ENCODE data around the gene IFITM10. TPM values are rescaled to one million over a fixed set of nuclear protein-coding genes. Genes with fewer than 3 reads are reported as not detected.
A peak's percentile ranks its signal among the peaks of the same experiment; 100 is the strongest.

IFITM10 gene
- total and polyA plus RNA-seq, 9 of the 15 experiments (the other 6 are each of a cell fraction or from before 2014, with no cell fraction given), result 0.08 to 0.13 (median 0.09) TPM; not detected in 6

GRCh38 chr11:1773131-1773993, 23.0 kb upstream of the IFITM10 start:
- TF ChIP-seq RBM17 (IDR thresholded peaks at IDR 0.05; ENCODE audit: borderline replicate concordance, low read depth, low read length), result no peak
- TF ChIP-seq DNMT1 (IDR thresholded peaks at IDR 0.05), result no peak
- TF ChIP-seq MCM3 (IDR thresholded peaks at IDR 0.05), result no peak
- TF ChIP-seq BACH1 (tag; IDR thresholded peaks at IDR 0.05), result no peak
- no peak for TF ChIP-seq KLF13 (tag; IDR thresholded peaks at IDR 0.05; ENCODE audit: borderline replicate concordance, low read depth)
- TF ChIP-seq ZNF740 (CRISPR knock-in tag; IDR thresholded peaks at IDR 0.05), result no peak
- 0 out of 4 replicates have a peak, but pooled peaks of 1 of the 2 experiments have one; percentile 32 for TF ChIP-seq ZNF740 (tag; IDR thresholded peaks at IDR 0.05)
- no peak for TF ChIP-seq RFX5 (IDR thresholded peaks at IDR 0.05; ENCODE audit: low read depth, low read length)
- Histone ChIP-seq H3K27ac (ENCODE audit: extremely low read depth, low read depth, low read length) (peak overlapping the region; percentile 25; the same call in 2 of the 3 replicates), H3K4me2 (ENCODE audit: insufficient read depth, low read length) (no peak overlapping the region), H4K20me1 (replicated peaks; ENCODE audit: control insufficient read depth, insufficient read depth, low read length) (no peaks in the 10 kb centered on the region), H3K9me1 (ENCODE audit: control insufficient read depth, insufficient read depth, low read length) (no peaks in the 10 kb centered on the region), H2AFZ (ENCODE audit: low read depth, low read length) (no peak overlapping the region), H3K36me3 (ENCODE audit: control insufficient read depth, insufficient read depth, low read length) (no peaks in the 10 kb centered on the region), H3K27me3 (ENCODE audit: control insufficient read depth in 2 of 2, insufficient read depth in 2 of 2, low read length in 2 of 2) (no peaks in the 10 kb centered on the region), H3K9me3 (replicated peaks; ENCODE audit: control insufficient read depth, insufficient read depth, low read depth, low read length) (no peaks in the 10 kb centered on the region), H3K9ac (ENCODE audit: insufficient read depth in 1 of 2, low read depth in 2 of 2, low read length in 2 of 2) (peak overlapping the region in 1 of 2 experiments; percentile 84; a peak in 2 of 4 replicates), H3K4me3 (no peak overlapping the region), H3K4me1 (replicated peaks in 1 of 2; ENCODE audit: control insufficient read depth in 2 of 2, insufficient read depth in 2 of 2, low read length in 2 of 2) (peaks cover 23 to 40% of the 10 kb centered on the region in 2 experiments), H3K79me2 (ENCODE audit: control insufficient read depth, insufficient read depth, low read length) (no peaks in the 10 kb centered on the region)
- ChIA-PET POLR2A (interaction anchor here (0.6 to 2.0 kb wide), 7 partner anchors 8 to 208 kb away, joined by 3 to 10 read pairs (median 4); no protein-coding TSS in a partner anchor), CTCF (ENCODE audit: low intra/inter-chr PET ratio) (no interaction called here)
- DNase-seq (ENCODE audit: extremely low read depth in 1 of 4, low spot score in 3 of 4) (no peak), FAIRE-seq (no peak), ATAC-seq (no peak)
- BruUV-seq (replicated peaks), result no TSS peak
- intact Hi-C loops (cut with micrococcal nuclease) (no loop called here), in situ Hi-C loops (cut with MboI) (no loop called here)
- 66% methylated on average over 8 of the region's 10 CpGs for WGBS (ENCODE audit: insufficient coverage, low coverage, missing lambda C conversion rate)

Measured in K562 (cell line).